Astrocyte of the cerebellum (primary cell): ENCODE measurements around the gene FRS3.

Experiments used
- DNase-seq: peaks from one replicate; pipeline ENCODE4 v3.0.0-alpha.2; 2011; ENCODE audit warnings: low read depth
- H3K4me3 ChIP-seq: 2 replicates; pipeline ENCODE4 v1.5.1; 2011; ENCODE audit warnings: mild to moderate bottlenecking, low read depth, low read length, moderate library complexity
- CTCF ChIP-seq: IDR thresholded peaks from 2 replicates; pipeline ENCODE4 v1.5.1; 2012; ENCODE audit warnings: low read length, low read depth, moderate library complexity, mild to moderate bottlenecking; ENCODE audit errors: missing control alignments
- in situ Hi-C: cut with HindIII; loops from 2 replicates; pipeline ENCODE4 v1.10.0; 2017; ENCODE audit warnings: low sequenced_read_pairs

The FRS3 gene

DNA sequence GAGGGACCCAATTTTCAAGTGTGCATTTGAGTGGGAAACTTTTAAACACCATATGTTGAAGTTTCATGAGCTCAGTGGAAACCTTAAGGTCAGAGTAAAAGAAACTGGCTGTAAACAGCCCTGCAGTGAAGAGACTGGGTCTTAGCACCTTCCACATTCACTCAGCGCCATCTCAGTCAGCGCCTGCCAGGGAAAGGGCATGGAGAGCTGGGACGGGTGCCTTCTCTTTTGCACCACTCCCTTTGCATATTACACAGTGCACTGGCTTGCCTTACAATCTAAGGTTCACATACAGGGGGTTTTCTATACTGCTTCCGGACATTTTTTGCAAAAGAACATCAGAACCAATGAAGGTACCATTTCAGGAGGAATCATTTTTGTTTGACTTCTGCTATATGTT is 12.3 kb upstream of the FRS3 start:
- no peak for TF ChIP-seq CTCF
- in situ Hi-C loops = loop anchor here (25.0 kb wide), 1 partner anchor 770 kb away; the partner anchor contains the start of gene UBR2
- no peak overlapping the region for H3K4me3 ChIP-seq
- no peak for DNase-seq

DNA sequence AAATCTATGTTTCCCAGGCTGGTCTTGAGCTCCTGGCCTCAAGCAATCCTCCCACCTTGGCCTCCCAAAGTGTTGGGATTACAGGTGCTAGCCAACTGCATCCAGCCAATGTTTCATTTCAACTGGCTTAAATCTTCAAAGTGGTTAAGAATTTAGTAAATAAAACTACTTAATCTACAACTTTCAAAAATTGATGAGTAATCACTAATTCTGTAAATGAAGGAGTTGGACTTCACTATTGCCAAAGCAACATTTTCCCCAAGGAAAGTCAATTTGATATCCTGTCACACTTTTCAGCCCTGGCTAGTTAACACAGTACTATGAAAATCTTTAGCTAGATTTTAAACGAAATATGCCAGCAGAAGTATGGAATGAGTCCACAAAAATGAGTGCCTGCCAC is 11.6 kb upstream of the FRS3 start:
- H3K4me3 ChIP-seq = no peak overlapping the region
- in situ Hi-C loops = loop anchor here (25.0 kb wide), 1 partner anchor 771 kb away; the partner anchor contains the start of gene UBR2
- DNase-seq = no peak
- no peak for TF ChIP-seq CTCF

- TF ChIP-seq CTCF = no peak
- in situ Hi-C loops = loop anchor here (25.0 kb wide), 1 partner anchor 772 kb away; the partner anchor contains the start of gene UBR2
- DNase-seq = no peak
- H3K4me3 ChIP-seq = no peak overlapping the region
These were observed 10.3 kb upstream of the FRS3 start for GRCh38 chr6:41790045-41790444.

- DNase-seq = no peak
- no peak overlapping the region for H3K4me3 ChIP-seq
- TF ChIP-seq CTCF = no peak
- in situ Hi-C loops = loop anchor here (25.0 kb wide), 1 partner anchor 773 kb away; the partner anchor contains the start of gene UBR2
These were observed 9.7 kb upstream of the FRS3 start for GRCh38 chr6:41789390-41789724.

GRCh38 chr6:41787219-41787917 is 7.7 kb upstream of the FRS3 start, which contains the start of gene TOMM6:
Gene TOMM6 (plus strand): TSS chr6:41787694. CDS start chr6:41787698, 4 bp downstream.
- DNase-seq = peak; percentile 88
- peak; percentile 75 for TF ChIP-seq CTCF
- peak within 1 kb of the TSS; percentile 89 for H3K4me3 ChIP-seq
- in situ Hi-C loops = loop anchor here (25.0 kb wide), 1 partner anchor 775 kb away; the partner anchor contains the start of gene UBR2

- peak overlapping the region; percentile 89 for H3K4me3 ChIP-seq
- TF ChIP-seq CTCF = peak; percentile 60
- in situ Hi-C loops = loop anchor here (25.0 kb wide), 1 partner anchor 776 kb away; the partner anchor contains the start of gene UBR2
- DNase-seq = no peak
These were observed 6.9 kb upstream of the FRS3 start for GRCh38 chr6:41786451-41787218.
